ENCODE measurements around the gene RARB.

GRCh38 chr3:25380222-25380739, 47.8 kb upstream of the RARB start:
- TF ChIP-seq POLR2A (IDR thresholded peaks at IDR 0.05): no peak
- TF ChIP-seq CTCF (IDR thresholded peaks at IDR 0.05): no peak
- no peak for TF ChIP-seq EP300 (IDR thresholded peaks at IDR 0.05)
